GM23338 (cell line): ENCODE measurements around the gene CASTOR1. TPM values are rescaled to one million over a fixed set of nuclear protein-coding genes. Genes with fewer than 3 reads are reported as not detected.

ENCODE experiments used
- ATAC-seq: fragments of 200-7000 bp; cut with Tn5 transposase; 3 replicates; pipeline ENCODE4 v1.9.1; 2020
- DNase-seq: peaks from one replicate; pipeline ENCODE4 v3.0.0-alpha.2; 2015; ENCODE audit warnings: low spot score
- H2AFZ ChIP-seq: fragments of 200-600 bp; sonication (generic); 2 replicates; pipeline ENCODE4 v1.8.0; 2016; ENCODE audit warnings: antibody characterized with exemption, mild to moderate bottlenecking, moderate library complexity
- H3F3A ChIP-seq: fragments of 200-600 bp; sonication (generic); replicated peaks from 2 replicates; pipeline ENCODE4 v1.8.0; 2017; ENCODE audit warnings: antibody characterized with exemption, mixed run types, low read depth
- H3K27ac ChIP-seq: fragments of 200-600 bp; sonication (generic); 2 replicates; pipeline ENCODE4 v1.6.1; 2016; ENCODE audit warnings: low read depth
- H3K27me3 ChIP-seq: fragments of 200-600 bp; sonication (generic); 2 replicates; pipeline ENCODE4 v1.8.0; 2016; ENCODE audit warnings: mild to moderate bottlenecking, mixed run types, moderate library complexity; ENCODE audit not compliant: insufficient read depth
- H3K36me3 ChIP-seq: fragments of 200-600 bp; sonication (generic); 2 replicates; pipeline ENCODE4 v1.8.0; 2016; ENCODE audit warnings: mild to moderate bottlenecking; ENCODE audit not compliant: insufficient read depth
- H3K4me1 ChIP-seq: fragments of 200-600 bp; sonication (generic); 2 replicates; pipeline ENCODE4 v1.8.0; 2016; ENCODE audit warnings: mild to moderate bottlenecking, moderate library complexity; ENCODE audit not compliant: insufficient read depth
- H3K4me2 ChIP-seq: fragments of 200-600 bp; sonication (generic); 2 replicates; pipeline ENCODE4 v1.7.1; 2017; ENCODE audit warnings: mixed run types
- H3K4me3 ChIP-seq: fragments of 200-600 bp; sonication (generic); 2 replicates; pipeline ENCODE4 v1.6.1; 2016; ENCODE audit warnings: mixed run types
- H3K79me2 ChIP-seq: fragments of 200-600 bp; sonication (generic); replicated peaks from 2 replicates; pipeline ENCODE4 v1.8.0; 2017; ENCODE audit warnings: mild to moderate bottlenecking; ENCODE audit not compliant: insufficient read depth
- H3K9me2 ChIP-seq: fragments of 200-600 bp; sonication (generic); 2 replicates; pipeline ENCODE4 v1.8.0; 2017; ENCODE audit not compliant: insufficient read depth
- H4K20me1 ChIP-seq: fragments of 200-600 bp; sonication (generic); replicated peaks from 2 replicates; pipeline ENCODE4 v1.8.0; 2017; ENCODE audit warnings: mild to moderate bottlenecking; ENCODE audit not compliant: insufficient read depth
- H3K27ac Mint-ChIP-seq: 2 replicates; pipeline ENCODE4 v1.8.0; 2020; ENCODE audit warnings: inconsistent platforms, mild to moderate bottlenecking, moderate library complexity, mixed read lengths
- H3K27me3 Mint-ChIP-seq: 3 replicates; pipeline ENCODE4 v1.8.0; 2022; ENCODE audit warnings: low read depth, mild to moderate bottlenecking, moderate library complexity, mixed read lengths, inconsistent platforms; ENCODE audit not compliant: insufficient read depth, poor library complexity
- H3K36me3 Mint-ChIP-seq: 3 replicates; pipeline ENCODE4 v1.8.0; 2021; ENCODE audit warnings: low read depth, mild to moderate bottlenecking, inconsistent platforms, moderate library complexity, mixed read lengths
- H3K4me1 Mint-ChIP-seq: 3 replicates; pipeline ENCODE4 v1.8.0; 2020; ENCODE audit warnings: mild to moderate bottlenecking, inconsistent platforms, mixed read lengths
- H3K4me3 Mint-ChIP-seq: 3 replicates; pipeline ENCODE4 v1.8.0; 2021; ENCODE audit warnings: moderate library complexity, mild to moderate bottlenecking, inconsistent platforms, mixed read lengths
- H3K9me3 Mint-ChIP-seq: 3 replicates; pipeline ENCODE4 v1.8.0; 2020; ENCODE audit warnings: moderate library complexity, mild to moderate bottlenecking, inconsistent platforms, mixed read lengths
- CREB1 ChIP-seq: fragments of 250-450 bp; sonication (Bioruptor Pico); IDR thresholded peaks from 2 replicates; pipeline ENCODE4 v1.5.0; 2020; ENCODE audit warnings: low read depth, mild to moderate bottlenecking, moderate library complexity
- EZH2 ChIP-seq: fragments of 200-600 bp; sonication (generic); IDR thresholded peaks from one replicate; pipeline ENCODE4 v1.8.0; 2017; ENCODE audit warnings: antibody characterized with exemption, mild to moderate bottlenecking, low read depth; ENCODE audit not compliant: unreplicated experiment
- EZH2phosphoT487 ChIP-seq: fragments of 200-600 bp; sonication (generic); IDR thresholded peaks from one replicate; pipeline ENCODE4 v1.8.1; 2018; ENCODE audit warnings: antibody characterized with exemption; ENCODE audit not compliant: unreplicated experiment
- JUNB ChIP-seq: IDR thresholded peaks from one replicate; pipeline ENCODE4 v1.6.1; 2016; ENCODE audit warnings: antibody characterized with exemption; ENCODE audit not compliant: unreplicated experiment
- NANOG ChIP-seq: IDR thresholded peaks from 2 replicates; pipeline ENCODE4 v1.6.1; 2016; ENCODE audit warnings: antibody characterized with exemption, borderline replicate concordance
- POLR2AphosphoS5 ChIP-seq: IDR thresholded peaks from 2 replicates; pipeline ENCODE4 v1.6.1; 2016; ENCODE audit warnings: antibody characterized with exemption, low read depth
- STAT1 ChIP-seq: IDR thresholded peaks from one replicate; pipeline ENCODE4 v1.6.1; 2016; ENCODE audit warnings: antibody characterized with exemption; ENCODE audit not compliant: unreplicated experiment
- ZNF114 ChIP-seq: fragments of 250-450 bp; sonication (Bioruptor Pico); IDR thresholded peaks from 2 replicates; pipeline ENCODE4 v1.5.0; 2020; ENCODE audit warnings: mild to moderate bottlenecking, moderate library complexity
- ZNF331 ChIP-seq: fragments of 250-450 bp; sonication (Bioruptor Pico); IDR thresholded peaks from 2 replicates; pipeline ENCODE4 v1.5.0; 2020; ENCODE audit warnings: low read depth, mild to moderate bottlenecking, moderate library complexity
- polyA plus RNA-seq: library from polyadenylated mRNA; unstranded; fragments of >200 nt; fragmentation: Nextera tagmentation; extraction: Ambion mirVana; gene quantifications from 2 replicates; pipeline ENCODE4 v1.2.1, GENCODE V29; 2016
- total RNA-seq: library from RNA; depleted of rRNA; stranded (reverse); fragments of >200 nt; shearing (Covaris generic); gene quantifications from 2 replicates; pipeline ENCODE4 v1.2.3, GENCODE V29; 2014
- TF ChIP-seq, protein P1 (sequence below): IDR thresholded peaks from 2 replicates; pipeline ENCODE4 v1.6.1; 2016; ENCODE audit warnings: antibody characterized with exemption
- TF ChIP-seq, protein P2 (sequence below), 2 experiments: fragments of 200-600 bp in 1 of 2; sonication (generic) in 1 of 2; conservative IDR thresholded peaks; 2 replicates each; pipeline versions ENCODE4 v1.5.1 to v1.6.1; 2016 to 2017; ENCODE audit warnings: antibody characterized with exemption in 2 of 2, low read depth in 2 of 2, mild to moderate bottlenecking in 2 of 2, moderate library complexity in 1 of 2
- TF ChIP-seq, protein P3 (sequence below): fragments of 250-450 bp; sonication (Bioruptor Pico); IDR thresholded peaks from 2 replicates; pipeline ENCODE4 v1.5.0; 2020; ENCODE audit warnings: mild to moderate bottlenecking, moderate library complexity
- TF ChIP-seq, protein P4 (sequence below): IDR thresholded peaks from one replicate; pipeline ENCODE4 v1.6.1; 2018; ENCODE audit warnings: antibody characterized with exemption; ENCODE audit not compliant: unreplicated experiment

CASTOR1 gene
- total and polyA plus RNA-seq, 2 experiments from 2014 or later, result 11.3 to 23.2 TPM

DNA sequence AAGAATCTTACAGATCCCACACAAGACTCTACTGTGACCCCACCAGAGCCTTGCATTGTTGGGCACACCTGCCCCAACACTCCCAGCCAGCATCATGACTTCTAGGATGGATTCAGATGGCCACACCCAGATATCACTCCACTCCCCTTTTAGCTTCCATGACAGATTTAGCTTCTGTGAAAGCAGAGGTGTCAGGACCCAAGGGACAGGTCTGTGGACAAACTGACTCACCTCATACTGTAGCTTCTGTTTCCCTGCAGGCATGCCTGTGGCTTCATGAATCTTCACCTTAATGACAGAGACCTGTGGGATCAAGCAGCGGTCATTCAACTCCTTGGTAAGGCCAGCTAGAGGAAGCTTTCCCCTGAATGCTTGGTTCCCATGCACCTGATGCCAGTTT, 45.9 kb upstream of the CASTOR1 start:
- H3K27me3 Mint-ChIP-seq, result peaks cover 5% of the 10 kb centered on the region
- H3K4me3 Mint-ChIP-seq, result no peak overlapping the region
- no peaks in the 10 kb centered on the region for H3K9me2 ChIP-seq
- no peaks in the 10 kb centered on the region for H3K79me2 ChIP-seq
- no peak overlapping the region for H2AFZ ChIP-seq
- H3K4me1 Mint-ChIP-seq, result no peaks in the 10 kb centered on the region
- peaks cover 91% of the 10 kb centered on the region for H3K36me3 Mint-ChIP-seq
- peaks cover 5% of the 10 kb centered on the region; the same call in 1 of the 2 replicates for H3F3A ChIP-seq
- ATAC-seq (no peak), DNase-seq (no peak)
- peaks cover 49% of the 10 kb centered on the region for H3K36me3 ChIP-seq
- no peak overlapping the region for H3K27ac ChIP-seq
- no peaks in the 10 kb centered on the region for H3K27me3 ChIP-seq
- H3K4me2 ChIP-seq, result no peak overlapping the region
- H3K4me1 ChIP-seq, result no peaks in the 10 kb centered on the region
- no peak overlapping the region for H3K27ac Mint-ChIP-seq
- H3K9me3 Mint-ChIP-seq, result no peaks in the 10 kb centered on the region
- no peak overlapping the region for H3K4me3 ChIP-seq
- TF ChIP-seq, protein P1, sequence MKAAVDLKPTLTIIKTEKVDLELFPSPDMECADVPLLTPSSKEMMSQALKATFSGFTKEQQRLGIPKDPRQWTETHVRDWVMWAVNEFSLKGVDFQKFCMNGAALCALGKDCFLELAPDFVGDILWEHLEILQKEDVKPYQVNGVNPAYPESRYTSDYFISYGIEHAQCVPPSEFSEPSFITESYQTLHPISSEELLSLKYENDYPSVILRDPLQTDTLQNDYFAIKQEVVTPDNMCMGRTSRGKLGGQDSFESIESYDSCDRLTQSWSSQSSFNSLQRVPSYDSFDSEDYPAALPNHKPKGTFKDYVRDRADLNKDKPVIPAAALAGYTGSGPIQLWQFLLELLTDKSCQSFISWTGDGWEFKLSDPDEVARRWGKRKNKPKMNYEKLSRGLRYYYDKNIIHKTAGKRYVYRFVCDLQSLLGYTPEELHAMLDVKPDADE, result no peak
- TF ChIP-seq EZH2phosphoT487, result no peak
- no peak for TF ChIP-seq ZNF114 (CRISPR knock-in tag)
- TF ChIP-seq, protein P2, sequence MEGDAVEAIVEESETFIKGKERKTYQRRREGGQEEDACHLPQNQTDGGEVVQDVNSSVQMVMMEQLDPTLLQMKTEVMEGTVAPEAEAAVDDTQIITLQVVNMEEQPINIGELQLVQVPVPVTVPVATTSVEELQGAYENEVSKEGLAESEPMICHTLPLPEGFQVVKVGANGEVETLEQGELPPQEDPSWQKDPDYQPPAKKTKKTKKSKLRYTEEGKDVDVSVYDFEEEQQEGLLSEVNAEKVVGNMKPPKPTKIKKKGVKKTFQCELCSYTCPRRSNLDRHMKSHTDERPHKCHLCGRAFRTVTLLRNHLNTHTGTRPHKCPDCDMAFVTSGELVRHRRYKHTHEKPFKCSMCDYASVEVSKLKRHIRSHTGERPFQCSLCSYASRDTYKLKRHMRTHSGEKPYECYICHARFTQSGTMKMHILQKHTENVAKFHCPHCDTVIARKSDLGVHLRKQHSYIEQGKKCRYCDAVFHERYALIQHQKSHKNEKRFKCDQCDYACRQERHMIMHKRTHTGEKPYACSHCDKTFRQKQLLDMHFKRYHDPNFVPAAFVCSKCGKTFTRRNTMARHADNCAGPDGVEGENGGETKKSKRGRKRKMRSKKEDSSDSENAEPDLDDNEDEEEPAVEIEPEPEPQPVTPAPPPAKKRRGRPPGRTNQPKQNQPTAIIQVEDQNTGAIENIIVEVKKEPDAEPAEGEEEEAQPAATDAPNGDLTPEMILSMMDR (conservative IDR thresholded peaks at IDR 0.05; ENCODE audit: low read depth in 2 of 2), result no peak
- no peak for TF ChIP-seq ZNF331 (CRISPR knock-in tag)
- TF ChIP-seq STAT1, result no peak
- TF ChIP-seq, protein P3, sequence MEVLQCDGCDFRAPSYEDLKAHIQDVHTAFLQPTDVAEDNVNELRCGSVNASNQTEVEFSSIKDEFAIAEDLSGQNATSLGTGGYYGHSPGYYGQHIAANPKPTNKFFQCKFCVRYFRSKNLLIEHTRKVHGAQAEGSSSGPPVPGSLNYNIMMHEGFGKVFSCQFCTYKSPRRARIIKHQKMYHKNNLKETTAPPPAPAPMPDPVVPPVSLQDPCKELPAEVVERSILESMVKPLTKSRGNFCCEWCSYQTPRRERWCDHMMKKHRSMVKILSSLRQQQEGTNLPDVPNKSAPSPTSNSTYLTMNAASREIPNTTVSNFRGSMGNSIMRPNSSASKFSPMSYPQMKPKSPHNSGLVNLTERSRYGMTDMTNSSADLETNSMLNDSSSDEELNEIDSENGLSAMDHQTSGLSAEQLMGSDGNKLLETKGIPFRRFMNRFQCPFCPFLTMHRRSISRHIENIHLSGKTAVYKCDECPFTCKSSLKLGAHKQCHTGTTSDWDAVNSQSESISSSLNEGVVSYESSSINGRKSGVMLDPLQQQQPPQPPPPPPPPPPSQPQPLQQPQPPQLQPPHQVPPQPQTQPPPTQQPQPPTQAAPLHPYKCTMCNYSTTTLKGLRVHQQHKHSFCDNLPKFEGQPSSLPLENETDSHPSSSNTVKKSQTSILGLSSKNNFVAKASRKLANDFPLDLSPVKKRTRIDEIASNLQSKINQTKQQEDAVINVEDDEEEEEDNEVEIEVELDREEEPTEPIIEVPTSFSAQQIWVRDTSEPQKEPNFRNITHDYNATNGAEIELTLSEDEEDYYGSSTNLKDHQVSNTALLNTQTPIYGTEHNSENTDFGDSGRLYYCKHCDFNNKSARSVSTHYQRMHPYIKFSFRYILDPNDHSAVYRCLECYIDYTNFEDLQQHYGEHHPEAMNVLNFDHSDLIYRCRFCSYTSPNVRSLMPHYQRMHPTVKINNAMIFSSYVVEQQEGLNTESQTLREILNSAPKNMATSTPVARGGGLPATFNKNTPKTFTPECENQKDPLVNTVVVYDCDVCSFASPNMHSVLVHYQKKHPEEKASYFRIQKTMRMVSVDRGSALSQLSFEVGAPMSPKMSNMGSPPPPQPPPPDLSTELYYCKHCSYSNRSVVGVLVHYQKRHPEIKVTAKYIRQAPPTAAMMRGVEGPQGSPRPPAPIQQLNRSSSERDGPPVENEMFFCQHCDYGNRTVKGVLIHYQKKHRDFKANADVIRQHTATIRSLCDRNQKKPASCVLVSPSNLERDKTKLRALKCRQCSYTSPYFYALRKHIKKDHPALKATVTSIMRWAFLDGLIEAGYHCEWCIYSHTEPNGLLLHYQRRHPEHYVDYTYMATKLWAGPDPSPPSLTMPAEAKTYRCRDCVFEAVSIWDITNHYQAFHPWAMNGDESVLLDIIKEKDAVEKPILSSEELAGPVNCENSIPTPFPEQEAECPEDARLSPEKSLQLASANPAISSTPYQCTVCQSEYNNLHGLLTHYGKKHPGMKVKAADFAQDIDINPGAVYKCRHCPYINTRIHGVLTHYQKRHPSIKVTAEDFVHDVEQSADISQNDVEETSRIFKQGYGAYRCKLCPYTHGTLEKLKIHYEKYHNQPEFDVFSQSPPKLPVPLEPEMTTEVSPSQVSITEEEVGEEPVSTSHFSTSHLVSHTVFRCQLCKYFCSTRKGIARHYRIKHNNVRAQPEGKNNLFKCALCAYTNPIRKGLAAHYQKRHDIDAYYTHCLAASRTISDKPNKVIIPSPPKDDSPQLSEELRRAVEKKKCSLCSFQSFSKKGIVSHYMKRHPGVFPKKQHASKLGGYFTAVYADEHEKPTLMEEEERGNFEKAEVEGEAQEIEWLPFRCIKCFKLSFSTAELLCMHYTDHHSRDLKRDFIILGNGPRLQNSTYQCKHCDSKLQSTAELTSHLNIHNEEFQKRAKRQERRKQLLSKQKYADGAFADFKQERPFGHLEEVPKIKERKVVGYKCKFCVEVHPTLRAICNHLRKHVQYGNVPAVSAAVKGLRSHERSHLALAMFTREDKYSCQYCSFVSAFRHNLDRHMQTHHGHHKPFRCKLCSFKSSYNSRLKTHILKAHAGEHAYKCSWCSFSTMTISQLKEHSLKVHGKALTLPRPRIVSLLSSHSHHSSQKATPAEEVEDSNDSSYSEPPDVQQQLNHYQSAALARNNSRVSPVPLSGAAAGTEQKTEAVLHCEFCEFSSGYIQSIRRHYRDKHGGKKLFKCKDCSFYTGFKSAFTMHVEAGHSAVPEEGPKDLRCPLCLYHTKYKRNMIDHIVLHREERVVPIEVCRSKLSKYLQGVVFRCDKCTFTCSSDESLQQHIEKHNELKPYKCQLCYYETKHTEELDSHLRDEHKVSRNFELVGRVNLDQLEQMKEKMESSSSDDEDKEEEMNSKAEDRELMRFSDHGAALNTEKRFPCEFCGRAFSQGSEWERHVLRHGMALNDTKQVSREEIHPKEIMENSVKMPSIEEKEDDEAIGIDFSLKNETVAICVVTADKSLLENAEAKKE (CRISPR knock-in tag), result no peak
- TF ChIP-seq, protein P4, sequence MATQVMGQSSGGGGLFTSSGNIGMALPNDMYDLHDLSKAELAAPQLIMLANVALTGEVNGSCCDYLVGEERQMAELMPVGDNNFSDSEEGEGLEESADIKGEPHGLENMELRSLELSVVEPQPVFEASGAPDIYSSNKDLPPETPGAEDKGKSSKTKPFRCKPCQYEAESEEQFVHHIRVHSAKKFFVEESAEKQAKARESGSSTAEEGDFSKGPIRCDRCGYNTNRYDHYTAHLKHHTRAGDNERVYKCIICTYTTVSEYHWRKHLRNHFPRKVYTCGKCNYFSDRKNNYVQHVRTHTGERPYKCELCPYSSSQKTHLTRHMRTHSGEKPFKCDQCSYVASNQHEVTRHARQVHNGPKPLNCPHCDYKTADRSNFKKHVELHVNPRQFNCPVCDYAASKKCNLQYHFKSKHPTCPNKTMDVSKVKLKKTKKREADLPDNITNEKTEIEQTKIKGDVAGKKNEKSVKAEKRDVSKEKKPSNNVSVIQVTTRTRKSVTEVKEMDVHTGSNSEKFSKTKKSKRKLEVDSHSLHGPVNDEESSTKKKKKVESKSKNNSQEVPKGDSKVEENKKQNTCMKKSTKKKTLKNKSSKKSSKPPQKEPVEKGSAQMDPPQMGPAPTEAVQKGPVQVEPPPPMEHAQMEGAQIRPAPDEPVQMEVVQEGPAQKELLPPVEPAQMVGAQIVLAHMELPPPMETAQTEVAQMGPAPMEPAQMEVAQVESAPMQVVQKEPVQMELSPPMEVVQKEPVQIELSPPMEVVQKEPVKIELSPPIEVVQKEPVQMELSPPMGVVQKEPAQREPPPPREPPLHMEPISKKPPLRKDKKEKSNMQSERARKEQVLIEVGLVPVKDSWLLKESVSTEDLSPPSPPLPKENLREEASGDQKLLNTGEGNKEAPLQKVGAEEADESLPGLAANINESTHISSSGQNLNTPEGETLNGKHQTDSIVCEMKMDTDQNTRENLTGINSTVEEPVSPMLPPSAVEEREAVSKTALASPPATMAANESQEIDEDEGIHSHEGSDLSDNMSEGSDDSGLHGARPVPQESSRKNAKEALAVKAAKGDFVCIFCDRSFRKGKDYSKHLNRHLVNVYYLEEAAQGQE, result no peak
- TF ChIP-seq NANOG, result no peak
- no peak for TF ChIP-seq EZH2
- TF ChIP-seq JUNB, result no peak
- no peak for TF ChIP-seq CREB1 (CRISPR knock-in tag)
- no peak for TF ChIP-seq POLR2AphosphoS5
- H4K20me1 ChIP-seq, result peaks cover 13% of the 10 kb centered on the region; the same call in 1 of the 2 replicates
